Measurements from ENCODE around the gene DEFB124.

GRCh38 chr20:31516651-31517050 is 41.7 kb upstream of the DEFB124 start:
- TF ChIP-seq, protein P1, sequence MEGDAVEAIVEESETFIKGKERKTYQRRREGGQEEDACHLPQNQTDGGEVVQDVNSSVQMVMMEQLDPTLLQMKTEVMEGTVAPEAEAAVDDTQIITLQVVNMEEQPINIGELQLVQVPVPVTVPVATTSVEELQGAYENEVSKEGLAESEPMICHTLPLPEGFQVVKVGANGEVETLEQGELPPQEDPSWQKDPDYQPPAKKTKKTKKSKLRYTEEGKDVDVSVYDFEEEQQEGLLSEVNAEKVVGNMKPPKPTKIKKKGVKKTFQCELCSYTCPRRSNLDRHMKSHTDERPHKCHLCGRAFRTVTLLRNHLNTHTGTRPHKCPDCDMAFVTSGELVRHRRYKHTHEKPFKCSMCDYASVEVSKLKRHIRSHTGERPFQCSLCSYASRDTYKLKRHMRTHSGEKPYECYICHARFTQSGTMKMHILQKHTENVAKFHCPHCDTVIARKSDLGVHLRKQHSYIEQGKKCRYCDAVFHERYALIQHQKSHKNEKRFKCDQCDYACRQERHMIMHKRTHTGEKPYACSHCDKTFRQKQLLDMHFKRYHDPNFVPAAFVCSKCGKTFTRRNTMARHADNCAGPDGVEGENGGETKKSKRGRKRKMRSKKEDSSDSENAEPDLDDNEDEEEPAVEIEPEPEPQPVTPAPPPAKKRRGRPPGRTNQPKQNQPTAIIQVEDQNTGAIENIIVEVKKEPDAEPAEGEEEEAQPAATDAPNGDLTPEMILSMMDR (IDR thresholded peaks at IDR 0.05; ENCODE audit: low read length) = no peak
- no peak for TF ChIP-seq EZH2 (IDR thresholded peaks at IDR 0.05; ENCODE audit: borderline replicate concordance, low read length)

Measured in OCI-LY1 (cell line).